GM19240 (cell line): Measurements from ENCODE around the gene KLF12.

Source experiments
- DNase-seq: peaks from one replicate; pipeline ENCODE4 v3.0.0; 2011; ENCODE audit warnings: low spot score; ENCODE audit not compliant: insufficient read length

The KLF12 gene

GRCh38 chr13:74135326-74136083 is 1.3 kb upstream of the KLF12 start:
- DNase-seq = peak; percentile 15

GRCh38 chr13:74134777-74135325 is 647 bp upstream of the KLF12 start:
- DNase-seq = no peak

GRCh38 chr13:74133657-74134201 is 475 bp downstream of the KLF12 start:
- DNase-seq = peak; percentile 22

- DNase-seq = no peak
Measured at GRCh38 chr13:74132776-74133656, 1.2 kb downstream of the KLF12 start.

- no peak for DNase-seq
Measured at GRCh38 chr13:74132152-74132775, 1.9 kb downstream of the KLF12 start.

GRCh38 chr13:74131227-74131626 is 3.0 kb downstream of the KLF12 start:
- no peak for DNase-seq

GRCh38 chr13:74129500-74130191 is 4.6 kb downstream of the KLF12 start:
- DNase-seq = no peak

- no peak for DNase-seq
Measured at GRCh38 chr13:74128156-74128767, 5.9 kb downstream of the KLF12 start.

GRCh38 chr13:74118328-74118727 is 15.9 kb downstream of the KLF12 start:
- DNase-seq = no peak

- no peak for DNase-seq
Measured at GRCh38 chr13:74117207-74117705, 16.9 kb downstream of the KLF12 start.

GRCh38 chr13:74115133-74115532 is 19.1 kb downstream of the KLF12 start:
- no peak for DNase-seq

- DNase-seq = no peak
Measured at GRCh38 chr13:74114641-74115040, 19.6 kb downstream of the KLF12 start.

- DNase-seq = no peak
Measured at GRCh38 chr13:74114202-74114601, 20.0 kb downstream of the KLF12 start.

- no peak for DNase-seq
Measured at GRCh38 chr13:74111901-74112824, 22.0 kb downstream of the KLF12 start.

GRCh38 chr13:74111399-74111798 is 22.8 kb downstream of the KLF12 start:
- no peak for DNase-seq

- no peak for DNase-seq
Measured at GRCh38 chr13:74110053-74110452, 24.2 kb downstream of the KLF12 start.

GRCh38 chr13:74107598-74107997 is 26.6 kb downstream of the KLF12 start:
- no peak for DNase-seq

- DNase-seq = no peak
Measured at GRCh38 chr13:74105871-74106270, 28.3 kb downstream of the KLF12 start.

- DNase-seq = no peak
Measured at GRCh38 chr13:74104661-74105275, 29.4 kb downstream of the KLF12 start.
